IPS-20b (cell line): ENCODE data around the gene B3GNT8.
A peak's percentile ranks its signal among the peaks of the same experiment; 100 is the strongest.
"Not testable (repeated sequence)": the region's sequence is repeated elsewhere in the genome, so short reads cannot be mapped to it uniquely, and the experiment has no call there.

Experiments used
- H3K27ac ChIP-seq: one replicate; pipeline ENCODE4 v1.5.1; 2013; ENCODE audit warnings: low read length
- H3K27me3 ChIP-seq: 2 replicates; pipeline ENCODE4 v1.6.1; 2013; ENCODE audit warnings: mild to moderate bottlenecking, low read length, inconsistent platforms; ENCODE audit not compliant: insufficient read depth
- H3K36me3 ChIP-seq: 2 replicates; pipeline ENCODE4 v1.6.1; 2013; ENCODE audit warnings: low read depth, mild to moderate bottlenecking, inconsistent platforms, low read length, moderate library complexity; ENCODE audit not compliant: insufficient read depth
- H3K4me1 ChIP-seq: 2 replicates; pipeline ENCODE4 v1.6.1; 2013; ENCODE audit warnings: mild to moderate bottlenecking, control low read depth, inconsistent platforms, low read length, moderate library complexity; ENCODE audit not compliant: insufficient read depth
- H3K4me3 ChIP-seq: 2 replicates; pipeline ENCODE4 v1.5.1; 2013; ENCODE audit warnings: mild to moderate bottlenecking, low read length, inconsistent platforms
- H3K9ac ChIP-seq: 2 replicates; pipeline ENCODE4 v1.6.1; 2013; ENCODE audit warnings: low read depth, mild to moderate bottlenecking, inconsistent platforms, low read length, moderate library complexity
- H3K9me3 ChIP-seq: 2 replicates; pipeline ENCODE4 v1.6.1; 2013; ENCODE audit warnings: mild to moderate bottlenecking, low read depth, low read length, inconsistent platforms; ENCODE audit not compliant: insufficient read depth

B3GNT8 gene

DNA sequence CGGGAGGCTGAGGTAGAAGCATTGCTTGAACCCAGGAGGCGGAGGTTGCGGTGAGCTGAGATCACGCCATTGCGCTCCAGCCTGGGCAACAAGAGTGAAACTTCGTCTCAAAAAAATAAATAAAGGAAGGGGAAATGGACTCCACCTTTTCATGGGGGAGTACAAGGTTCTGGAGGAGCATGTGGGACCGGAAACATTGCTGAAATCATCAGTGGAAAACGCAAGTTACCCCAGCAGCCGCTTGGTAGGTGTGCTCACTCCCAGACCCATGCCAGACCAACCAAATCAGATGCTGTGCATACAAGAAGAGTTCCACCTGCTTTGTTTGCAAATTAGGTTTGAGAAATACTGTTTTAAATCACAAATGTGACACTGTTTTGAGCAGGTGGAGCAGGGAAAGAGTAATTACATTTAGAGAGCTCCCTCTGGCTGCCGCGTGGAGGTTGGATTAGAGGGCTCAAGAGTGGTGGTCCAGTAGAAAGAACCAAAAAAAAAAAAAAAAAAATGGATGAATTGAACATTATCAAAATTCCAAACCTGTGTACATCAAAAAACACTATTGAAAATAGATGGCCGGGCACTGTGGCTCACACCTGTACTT lies 20.7 kb upstream of the B3GNT8 start:
- Histone ChIP-seq H3K27ac (no peak overlapping the region), H3K4me3 (no peak overlapping the region), H3K27me3 (peaks cover 29% of the 10 kb centered on the region), H3K4me1 (no peaks in the 10 kb centered on the region), H3K9me3 (no peaks in the 10 kb centered on the region), H3K9ac (no peak overlapping the region), H3K36me3 (no peaks in the 10 kb centered on the region)

DNA sequence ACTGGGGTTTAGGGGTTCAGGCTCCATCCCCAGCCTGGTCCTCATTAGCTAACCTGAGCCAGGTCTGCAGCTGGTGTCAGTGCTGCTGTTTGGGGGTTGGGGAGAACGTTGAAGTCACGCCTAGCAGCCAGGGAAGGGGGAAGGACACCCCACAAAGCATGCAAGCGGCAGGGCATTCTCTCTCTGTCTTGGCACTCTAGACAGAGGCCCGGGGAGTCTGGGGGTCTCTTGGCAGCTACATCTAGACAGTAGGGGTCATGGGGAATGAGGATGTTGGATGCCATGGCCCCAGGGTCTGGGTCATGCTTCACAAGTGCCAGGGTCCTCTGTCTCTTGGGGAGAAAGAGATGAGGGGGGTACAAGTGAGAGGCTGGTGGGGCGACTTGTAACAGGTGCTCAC lies 18.4 kb upstream of the B3GNT8 start:
- Histone ChIP-seq H3K9me3 (no peaks in the 10 kb centered on the region), H3K27ac (no peak overlapping the region), H3K9ac (no peak overlapping the region), H3K4me1 (no peaks in the 10 kb centered on the region), H3K27me3 (peaks cover 29% of the 10 kb centered on the region), H3K4me3 (no peak overlapping the region), H3K36me3 (no peaks in the 10 kb centered on the region)

DNA sequence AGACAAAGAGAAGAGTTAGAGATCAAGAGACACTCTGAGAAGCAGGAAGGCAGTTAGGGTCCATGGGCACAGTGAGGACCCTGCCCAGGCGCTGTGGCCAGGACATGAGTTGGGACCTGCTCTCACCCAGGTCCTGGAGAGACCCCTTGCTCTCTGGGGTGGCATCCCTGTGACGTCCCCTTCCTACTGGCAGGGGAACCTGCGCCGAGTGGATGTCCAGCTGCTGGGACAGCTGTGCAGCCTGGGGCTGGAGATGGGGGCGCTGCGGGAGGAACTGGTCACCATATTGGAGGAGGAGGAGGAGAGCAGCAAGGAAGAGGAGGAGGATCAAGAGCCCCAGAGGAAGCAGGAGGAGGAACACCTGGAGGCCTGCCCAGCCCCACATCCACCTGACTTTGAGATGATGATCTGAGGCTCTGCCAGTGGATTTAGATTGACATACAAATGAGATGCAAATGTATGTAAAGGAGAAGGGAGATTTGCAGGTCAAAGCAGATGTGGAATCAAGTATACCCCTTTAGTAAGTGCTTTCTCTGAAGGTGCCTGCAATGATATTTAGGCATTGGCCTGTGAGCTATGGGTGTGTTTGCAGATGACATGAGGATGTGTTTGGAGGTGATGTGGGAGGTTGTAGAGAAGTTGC lies 16.8 kb upstream of the B3GNT8 start:
- Histone ChIP-seq H3K27ac (no peak overlapping the region), H3K27me3 (peaks cover 19% of the 10 kb centered on the region), H3K9ac (no peak overlapping the region)

DNA sequence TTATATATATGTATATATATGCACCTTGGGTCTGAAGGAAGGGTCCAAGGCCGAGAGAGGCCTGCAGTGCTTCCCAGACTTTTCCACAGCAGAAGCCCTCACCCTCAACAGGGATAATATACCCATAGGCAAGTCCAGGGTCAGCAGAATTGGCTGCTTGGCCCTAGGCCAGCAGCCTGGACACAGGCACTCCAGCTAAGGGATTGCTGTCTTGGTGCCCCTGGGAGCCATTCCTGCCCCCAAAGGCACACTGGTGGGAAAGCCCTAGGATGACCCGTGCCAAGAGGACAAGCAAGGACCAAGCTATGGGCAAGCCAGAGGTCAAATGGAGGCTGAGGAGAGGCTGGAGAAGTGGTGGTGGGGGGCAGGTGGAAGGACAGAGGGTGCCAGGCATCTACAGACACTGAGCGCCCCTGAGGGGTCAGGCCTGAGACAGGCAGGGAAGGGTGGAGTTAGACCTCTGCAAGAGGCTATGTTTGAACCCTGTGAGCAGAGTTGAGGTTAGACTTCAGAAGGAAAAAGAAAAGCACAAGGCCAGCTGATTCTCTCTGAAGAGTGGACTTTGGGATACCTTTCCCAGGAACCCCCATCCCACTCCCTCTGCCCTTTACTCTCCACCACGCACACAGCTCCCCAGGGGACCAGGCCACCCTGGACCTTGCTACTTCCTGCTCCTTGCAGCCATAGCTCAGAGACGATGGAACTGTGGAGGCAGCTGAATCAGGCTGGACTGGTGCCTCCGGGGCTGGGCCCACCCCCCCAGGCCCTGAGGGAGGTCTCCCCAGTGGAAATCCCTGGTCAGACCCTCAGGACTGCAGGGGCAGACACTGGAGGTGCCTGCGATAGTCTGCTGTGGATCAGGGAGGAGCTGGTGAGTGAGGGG lies 15.5 kb upstream of the B3GNT8 start, which contains the start of gene ERICH4:
Gene ERICH4, plus strand, starts transcription at position 684 of the 883 bp plus-strand sequence. Its CDS starts 14 bp downstream, at position 698.
- peaks cover 7% of the 10 kb centered on the region; the same call in 1 of the 2 replicates for H3K27me3 ChIP-seq
- H3K4me1 ChIP-seq, result no peaks in the 10 kb centered on the region
- no peak within 1 kb of the TSS for H3K27ac ChIP-seq
- peaks cover 5% of the 10 kb centered on the region; the same call in 1 of the 2 replicates for H3K36me3 ChIP-seq
- no peak within 1 kb of the TSS for H3K9ac ChIP-seq
- H3K9me3 ChIP-seq, result no peaks in the 10 kb centered on the region
- no peak within 1 kb of the TSS for H3K4me3 ChIP-seq

More for the DNA sequence above, 16.8 kb upstream of the B3GNT8 start:
- no peak overlapping the region for H3K4me3 ChIP-seq
- no peaks in the 10 kb centered on the region for H3K4me1 ChIP-seq
- H3K36me3 ChIP-seq, result no peaks in the 10 kb centered on the region
- H3K9me3 ChIP-seq, result no peaks in the 10 kb centered on the region

DNA sequence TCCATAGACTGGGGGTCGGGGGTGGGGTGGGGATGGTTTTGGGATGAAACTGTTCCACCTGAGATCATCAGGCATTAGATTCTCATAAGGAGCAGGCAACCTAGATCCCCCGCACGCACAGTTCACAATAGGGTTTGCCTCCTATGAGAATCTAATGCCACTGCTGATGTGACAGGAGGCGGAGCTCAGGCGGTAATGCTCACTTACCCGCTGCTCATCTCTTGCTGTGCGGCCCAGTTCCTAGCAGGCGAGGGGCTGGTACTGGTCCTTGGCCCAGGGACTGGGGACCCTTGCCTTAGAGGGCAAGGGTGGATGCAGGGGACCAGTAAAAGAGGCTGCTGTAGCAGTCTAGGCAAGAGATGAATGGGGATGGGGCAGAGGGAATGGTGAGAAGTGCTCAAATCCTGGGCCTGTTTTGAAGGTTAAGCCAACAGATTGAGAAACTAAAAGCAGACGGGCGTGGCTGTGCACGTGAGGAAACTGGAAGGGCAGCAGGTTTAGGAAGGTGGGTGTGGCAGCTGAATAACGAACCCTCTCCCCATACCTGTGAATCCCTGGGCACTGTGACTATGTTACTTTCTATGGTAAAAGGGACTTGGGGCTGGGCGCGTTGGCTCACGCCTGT lies 14.3 kb upstream of the B3GNT8 start:
- H3K9me3 ChIP-seq, result no peaks in the 10 kb centered on the region
- H3K9ac ChIP-seq, result no peak overlapping the region
- H3K4me3 ChIP-seq, result no peak overlapping the region
- H3K36me3 ChIP-seq, result peaks cover 13% of the 10 kb centered on the region; the same call in 1 of the 2 replicates
- no peaks in the 10 kb centered on the region for H3K27me3 ChIP-seq
- H3K4me1 ChIP-seq, result no peaks in the 10 kb centered on the region
- H3K27ac ChIP-seq, result no peak overlapping the region

DNA sequence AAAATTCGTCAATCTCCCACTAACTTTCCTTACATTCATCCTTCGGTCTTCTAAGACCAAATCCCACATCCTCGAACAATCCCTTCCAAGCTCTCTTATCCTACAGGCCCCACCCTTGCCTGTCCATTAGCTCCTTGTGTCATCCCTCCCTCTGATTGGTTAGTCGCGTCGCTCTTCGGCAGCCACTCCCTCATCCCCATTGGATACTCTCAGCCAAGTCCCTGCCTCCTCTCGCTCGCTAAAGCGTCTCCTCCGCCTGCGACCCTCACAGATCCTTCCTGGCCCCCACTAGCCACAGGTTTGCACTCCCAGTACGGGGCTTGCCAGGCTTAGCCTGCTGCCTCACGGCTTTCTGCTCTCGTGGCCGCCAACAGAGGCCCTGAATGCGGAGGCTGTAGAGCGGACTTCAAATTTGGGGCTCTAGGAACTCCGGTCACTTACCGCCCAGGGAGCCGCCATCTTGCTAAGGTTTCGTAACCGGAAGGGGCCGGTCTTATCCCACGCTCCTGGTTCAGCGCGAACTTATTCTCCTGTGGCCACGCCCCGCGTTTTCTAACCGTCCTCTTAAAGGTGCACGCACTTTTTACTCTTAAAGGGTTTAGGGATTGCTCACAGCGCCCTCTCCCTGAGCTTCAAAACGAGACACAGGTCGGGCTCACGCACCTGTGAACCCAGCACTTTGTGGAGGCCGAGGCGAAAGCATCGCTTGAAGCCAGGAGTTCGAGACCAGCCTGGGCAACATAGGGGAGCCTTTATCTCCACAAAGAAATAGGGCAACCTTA lies 12.5 kb upstream of the B3GNT8 start, which contains the start of gene DMAC2:
Gene DMAC2, minus strand, starts transcription at position 472 of the 782 bp plus-strand sequence. Its CDS starts 13 bp downstream, at position 459.
- Histone ChIP-seq H3K4me3 (peak within 1 kb of the TSS; percentile 86), H3K36me3 (peaks cover 16% of the 10 kb centered on the region; the same call in 1 of the 2 replicates), H3K27ac (peak within 1 kb of the TSS; percentile 77), H3K4me1 (no peaks in the 10 kb centered on the region), H3K9ac (peak within 1 kb of the TSS; percentile 91), H3K9me3 (no peaks in the 10 kb centered on the region), H3K27me3 (no peaks in the 10 kb centered on the region)

DNA sequence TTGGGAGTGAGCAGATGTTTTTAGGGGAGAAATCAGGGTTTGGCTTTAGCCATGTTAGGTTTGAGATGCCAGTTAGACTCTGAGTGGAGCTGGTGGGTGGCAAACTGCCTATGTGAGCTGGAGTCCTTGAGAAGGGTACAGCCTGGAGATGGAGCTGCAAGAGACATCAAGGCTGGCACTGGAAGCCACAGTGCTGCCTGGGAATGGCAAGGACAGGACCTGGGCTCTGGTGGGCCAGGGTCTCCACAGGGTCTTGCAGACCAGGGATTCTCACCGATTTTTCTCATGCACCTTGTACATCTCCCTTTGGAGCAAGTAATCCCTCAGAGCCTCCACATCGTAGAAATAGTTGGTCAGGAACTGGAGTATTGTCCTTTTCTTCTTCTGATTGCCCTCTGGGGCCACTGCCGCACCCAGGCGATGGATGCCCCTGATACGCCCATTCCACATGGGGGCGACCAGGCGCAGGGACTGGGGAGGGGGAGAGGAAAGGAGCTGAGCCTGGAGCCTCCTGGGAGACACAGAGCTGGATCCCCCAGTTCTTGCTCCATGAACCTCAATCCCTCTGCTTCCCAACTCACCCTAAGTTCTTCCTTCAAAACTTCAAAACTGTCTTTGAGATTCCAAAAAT lies 10.9 kb upstream of the B3GNT8 start:
- Histone ChIP-seq H3K9ac (no peak overlapping the region), H3K36me3 (peaks cover 20% of the 10 kb centered on the region), H3K27me3 (no peaks in the 10 kb centered on the region), H3K27ac (no peak overlapping the region), H3K9me3 (no peaks in the 10 kb centered on the region), H3K4me3 (0 out of 2 replicates have a peak overlapping the region, but pooled peaks have one; percentile 86), H3K4me1 (no peaks in the 10 kb centered on the region)

DNA sequence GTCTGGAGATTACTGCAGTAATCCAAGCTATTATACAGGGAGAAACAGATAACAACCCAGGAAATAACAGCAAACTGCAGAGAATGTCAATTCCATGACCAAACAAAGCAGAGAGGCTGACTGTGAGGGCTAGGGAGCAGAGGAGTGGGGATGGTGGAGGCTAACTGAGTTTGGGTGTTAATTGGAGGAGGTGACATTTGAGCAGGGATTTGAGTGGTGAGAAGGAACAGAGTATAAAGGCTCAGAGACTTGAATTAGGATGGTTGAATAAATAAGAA lies 9.4 kb upstream of the B3GNT8 start:
- Histone ChIP-seq H3K4me3 (no peak overlapping the region), H3K36me3 (peaks cover 35% of the 10 kb centered on the region), H3K27me3 (no peaks in the 10 kb centered on the region), H3K9me3 (no peaks in the 10 kb centered on the region), H3K4me1 (no peaks in the 10 kb centered on the region), H3K9ac (no peak overlapping the region), H3K27ac (no peak overlapping the region)

DNA sequence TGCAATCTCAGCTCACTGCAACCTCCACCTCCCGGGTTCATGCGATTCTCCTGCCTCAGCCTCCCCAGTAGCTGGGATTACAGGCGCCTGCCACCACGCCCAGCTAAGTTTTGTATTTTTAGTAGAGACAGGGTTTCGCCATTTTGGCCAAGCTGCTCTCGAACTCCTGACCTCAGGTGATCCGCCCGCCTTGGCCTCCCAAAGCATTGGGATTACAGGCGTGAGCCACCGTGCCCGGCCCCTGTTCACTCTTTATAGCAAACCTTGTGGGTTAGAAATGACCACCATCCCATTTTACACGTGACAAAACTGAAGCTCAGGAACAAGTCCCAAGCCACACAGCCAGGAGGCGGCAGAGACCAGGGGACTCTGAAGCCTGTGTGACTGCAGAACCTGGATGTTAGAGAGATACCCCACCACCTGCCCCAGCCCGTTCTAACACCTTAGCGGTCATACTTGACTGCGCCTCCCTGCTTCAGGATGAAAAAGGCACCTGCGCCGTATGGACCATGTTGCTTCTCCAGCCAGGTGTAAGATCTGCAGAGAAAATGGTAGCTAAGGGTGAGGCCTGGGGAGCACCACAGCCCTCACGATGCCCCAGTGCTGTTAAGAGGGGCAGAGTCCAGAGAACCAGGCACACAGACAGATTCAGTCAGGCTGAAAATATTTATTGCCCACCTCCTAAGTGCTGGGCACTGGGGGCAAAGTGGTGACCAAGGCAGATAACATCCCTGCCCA lies 8.9 kb upstream of the B3GNT8 start:
- no peaks in the 10 kb centered on the region for H3K9me3 ChIP-seq
- no peak overlapping the region for H3K27ac ChIP-seq
- peaks cover 40% of the 10 kb centered on the region for H3K36me3 ChIP-seq
- H3K9ac ChIP-seq, result no peak overlapping the region
- H3K4me1 ChIP-seq, result no peaks in the 10 kb centered on the region
- no peaks in the 10 kb centered on the region for H3K27me3 ChIP-seq
- no peak overlapping the region for H3K4me3 ChIP-seq

DNA sequence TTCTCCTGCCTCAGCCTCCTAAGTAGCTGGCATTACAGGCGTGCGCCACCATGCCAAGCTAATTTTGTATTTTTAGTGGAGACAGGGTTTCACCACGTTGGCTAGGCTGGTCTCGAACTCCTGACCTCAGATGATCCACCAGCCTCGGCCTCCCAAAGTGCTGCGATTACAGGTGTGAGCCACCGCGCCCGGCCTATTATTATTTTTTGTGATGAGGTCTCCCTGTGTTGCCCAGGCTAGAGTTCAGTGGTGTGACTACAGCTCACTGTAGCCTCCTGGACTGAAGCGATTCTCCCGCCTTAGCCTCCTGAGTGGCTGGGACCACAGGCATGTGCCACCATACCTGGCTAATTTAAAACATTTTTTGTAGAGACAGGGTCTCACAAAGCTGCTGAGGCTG lies 8.2 kb upstream of the B3GNT8 start:
- H3K36me3 ChIP-seq, result peaks cover 45% of the 10 kb centered on the region
- H3K4me1 ChIP-seq, H3K4me3 ChIP-seq, H3K9ac ChIP-seq, H3K27me3 ChIP-seq, H3K9me3 ChIP-seq, H3K27ac ChIP-seq: not testable (repeated sequence)
